RPMI8226 (cell line): Measurements from ENCODE around the gene ESYT2.

Experiments used
- DNase-seq: peaks from one replicate; pipeline ENCODE4 v3.0.0-alpha.2; 2015

The ESYT2 gene

DNA sequence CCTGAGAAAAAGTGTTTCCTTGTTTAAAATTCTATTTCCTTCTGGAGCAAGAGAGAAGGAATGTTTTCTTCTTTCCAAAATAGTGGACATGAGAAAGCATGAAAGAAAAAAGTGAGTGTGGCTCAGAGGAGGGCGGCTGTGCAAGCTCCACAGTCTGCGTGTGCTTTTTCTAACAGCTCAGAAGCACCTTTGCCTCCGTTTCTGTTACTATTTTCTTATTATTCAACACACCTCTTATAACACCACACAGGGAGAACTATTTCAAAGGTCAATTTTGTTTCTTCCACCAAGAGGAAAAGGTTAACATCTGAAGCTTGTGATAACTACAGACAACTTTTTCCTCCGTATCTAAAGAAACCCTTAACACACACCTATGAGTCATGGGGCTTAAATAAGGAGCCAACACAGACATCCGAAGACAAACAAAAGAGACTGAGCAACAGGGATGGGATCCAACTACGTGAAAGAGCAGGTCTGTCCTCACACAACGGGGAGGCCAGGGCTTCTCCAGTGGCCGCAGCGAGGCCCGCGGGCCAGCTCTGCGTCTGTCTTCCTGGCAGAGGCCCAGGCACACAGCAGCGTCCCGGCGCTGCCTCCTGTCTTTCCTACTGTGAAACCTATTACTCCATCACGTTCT is 88.5 kb downstream of the ESYT2 start:
- no peak for DNase-seq

DNA sequence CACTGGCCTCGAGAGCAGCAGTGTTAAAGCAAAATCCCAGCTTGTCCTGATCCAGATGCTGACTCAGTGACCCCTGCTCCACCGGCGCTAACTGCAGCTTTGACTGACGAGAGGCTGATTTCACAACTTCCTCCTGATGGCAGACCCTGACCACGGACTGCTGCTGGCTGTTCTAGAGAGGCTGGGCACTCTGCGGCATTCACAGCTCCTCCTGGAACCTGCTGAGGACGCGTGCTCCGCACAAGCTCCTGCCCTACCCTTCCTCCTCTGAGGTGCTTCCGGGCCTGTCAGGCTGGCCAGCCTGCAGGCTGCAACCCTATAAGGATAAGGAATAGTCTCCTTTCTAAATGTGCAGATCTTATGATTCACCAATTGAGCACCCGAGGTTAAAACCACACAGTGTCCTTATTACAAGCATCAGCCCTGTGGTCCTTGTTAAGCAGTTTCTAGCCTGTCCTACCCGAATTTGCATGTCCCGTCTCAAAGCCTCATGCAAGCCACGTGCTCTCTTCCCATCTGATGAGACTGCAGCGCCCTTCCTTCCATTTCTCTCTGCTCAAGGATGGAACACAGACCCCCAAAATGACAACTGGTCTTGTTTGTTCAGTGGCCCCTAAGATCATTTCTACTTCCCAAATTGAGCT is 89.2 kb downstream of the ESYT2 start:
- DNase-seq = no peak

DNA sequence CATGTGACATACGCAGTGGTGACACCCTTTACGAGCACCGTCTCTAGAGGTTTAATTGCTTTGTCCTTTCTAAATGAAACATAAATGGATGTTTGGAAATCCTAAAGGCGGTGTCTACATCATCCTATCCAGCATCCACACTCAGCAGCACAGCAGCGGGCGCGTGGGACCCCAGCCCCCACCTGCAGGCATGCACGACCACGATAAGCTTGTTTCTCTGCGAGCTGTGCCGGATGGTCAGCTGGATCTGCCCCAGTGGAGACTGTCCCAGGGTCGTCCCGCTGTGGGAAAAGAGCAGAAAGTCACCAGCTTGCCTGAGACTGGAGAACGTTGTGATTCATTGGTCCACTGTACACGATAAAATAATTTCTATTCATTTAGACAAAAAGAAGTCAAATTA is 90.5 kb downstream of the ESYT2 start:
- DNase-seq = no peak

DNA sequence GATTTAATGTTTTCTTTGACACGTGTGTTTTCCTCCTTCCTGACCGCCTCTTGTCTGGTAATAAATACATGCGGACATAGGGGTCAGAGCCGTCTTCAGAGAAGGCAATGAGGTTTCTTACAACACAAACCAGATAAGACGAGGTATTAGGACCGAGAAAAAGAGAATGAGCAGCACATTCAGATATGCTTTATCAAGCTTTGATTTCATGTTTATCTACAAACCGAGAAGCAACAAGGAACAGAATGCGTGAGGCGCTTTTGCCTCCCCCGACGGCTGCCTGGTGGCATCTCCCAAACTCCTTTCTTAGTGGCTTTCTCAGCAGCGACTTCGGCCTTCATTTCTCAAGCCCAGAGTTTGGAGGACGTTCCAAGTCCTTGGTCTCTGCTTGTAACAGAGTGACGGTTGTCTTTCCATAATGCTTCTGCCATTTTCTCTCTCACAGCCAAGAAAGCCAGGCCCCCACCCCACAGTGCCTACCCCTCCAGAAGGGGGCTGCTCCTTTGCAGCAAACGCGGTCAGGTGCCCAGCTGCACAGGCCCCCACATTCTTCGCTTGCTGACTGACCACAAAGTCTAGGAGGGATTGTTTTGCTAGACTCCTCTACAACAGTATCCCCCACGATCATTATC is 92.1 kb downstream of the ESYT2 start:
- no peak for DNase-seq

DNA sequence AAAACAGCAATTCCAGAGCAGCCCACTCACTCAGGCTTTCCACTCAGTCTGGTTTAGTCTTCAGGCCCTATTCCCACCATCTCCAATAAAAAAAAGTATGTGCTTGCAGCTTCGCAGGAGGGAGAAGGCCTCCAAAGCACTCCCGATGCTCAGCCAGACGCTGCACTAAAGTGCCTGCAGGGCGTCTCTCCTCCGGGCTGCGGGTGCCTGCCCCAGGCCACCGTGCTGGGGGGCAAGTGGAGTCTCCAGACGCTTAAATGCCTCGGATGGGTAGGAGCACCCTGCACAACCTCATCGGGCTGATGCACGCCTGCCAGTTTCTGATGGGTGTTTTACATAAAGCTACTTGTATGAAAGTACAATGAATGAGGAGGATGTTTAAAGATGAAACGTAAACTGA is 93.4 kb downstream of the ESYT2 start:
- no peak for DNase-seq

DNA sequence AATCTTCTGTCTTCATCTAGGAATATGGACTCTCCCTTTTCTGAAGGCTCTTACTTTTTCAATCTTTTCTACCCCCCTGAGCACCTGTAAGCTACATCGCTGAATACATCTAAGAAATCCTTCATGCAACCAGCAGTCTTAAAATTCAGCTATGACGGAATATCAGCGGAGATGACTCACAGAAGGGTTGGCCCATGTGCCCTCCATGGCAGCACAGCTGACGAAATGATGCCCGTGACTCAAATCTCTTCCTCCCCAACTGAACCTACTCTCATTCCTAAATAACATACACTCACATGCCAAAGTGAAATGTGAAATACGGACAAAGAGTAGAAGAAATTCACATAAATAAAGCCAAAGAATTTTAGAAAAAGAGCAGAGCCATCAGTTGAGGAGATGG is 94.4 kb downstream of the ESYT2 start:
- no peak for DNase-seq

DNA sequence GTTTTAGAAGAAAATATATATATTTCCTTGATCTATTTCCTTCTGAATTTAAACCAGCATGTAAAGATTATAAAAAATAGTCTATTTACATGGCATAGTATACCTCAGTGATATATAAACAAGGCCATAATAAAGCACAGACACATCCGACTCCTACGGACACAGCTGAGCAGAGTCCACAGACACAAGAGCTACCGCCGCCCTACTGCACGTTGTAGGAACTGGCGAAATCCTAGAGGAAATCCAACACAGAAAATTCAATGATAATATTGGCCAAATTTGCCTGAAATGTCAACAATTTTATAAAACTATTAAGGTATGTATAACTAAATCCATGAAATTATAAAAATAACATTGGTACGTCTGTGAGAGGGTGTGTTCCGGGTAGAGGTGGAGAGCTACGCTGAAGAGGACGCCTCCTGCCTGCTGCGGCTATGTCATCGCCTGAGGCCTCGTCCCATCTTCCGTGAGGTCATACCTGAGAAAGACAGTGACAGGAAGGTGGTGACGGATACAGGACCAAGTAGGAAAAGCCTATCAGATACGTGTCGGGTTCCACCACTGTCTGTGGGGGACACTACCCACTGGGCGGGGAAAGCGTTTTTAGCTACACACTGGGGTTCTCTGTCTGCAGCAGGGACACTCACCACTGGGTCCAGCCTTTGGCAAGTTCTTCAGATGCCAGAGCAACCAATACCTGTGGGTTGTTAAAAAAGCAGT is 95.4 kb downstream of the ESYT2 start:
- no peak for DNase-seq

DNA sequence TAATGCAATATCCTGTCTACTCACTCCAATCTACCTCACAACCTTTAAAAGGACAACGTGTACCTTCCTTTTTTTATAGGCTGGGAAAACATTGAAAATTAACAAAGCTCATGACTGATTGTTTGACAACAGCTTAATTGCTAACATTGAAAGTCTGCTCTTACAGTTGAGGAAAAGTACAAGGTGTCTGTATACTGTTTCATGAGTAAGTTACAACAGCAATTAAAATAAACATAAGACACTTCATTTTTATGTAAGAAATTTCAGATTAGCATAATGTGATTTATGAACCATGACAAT is 96.1 kb downstream of the ESYT2 start:
- DNase-seq = no peak

DNA sequence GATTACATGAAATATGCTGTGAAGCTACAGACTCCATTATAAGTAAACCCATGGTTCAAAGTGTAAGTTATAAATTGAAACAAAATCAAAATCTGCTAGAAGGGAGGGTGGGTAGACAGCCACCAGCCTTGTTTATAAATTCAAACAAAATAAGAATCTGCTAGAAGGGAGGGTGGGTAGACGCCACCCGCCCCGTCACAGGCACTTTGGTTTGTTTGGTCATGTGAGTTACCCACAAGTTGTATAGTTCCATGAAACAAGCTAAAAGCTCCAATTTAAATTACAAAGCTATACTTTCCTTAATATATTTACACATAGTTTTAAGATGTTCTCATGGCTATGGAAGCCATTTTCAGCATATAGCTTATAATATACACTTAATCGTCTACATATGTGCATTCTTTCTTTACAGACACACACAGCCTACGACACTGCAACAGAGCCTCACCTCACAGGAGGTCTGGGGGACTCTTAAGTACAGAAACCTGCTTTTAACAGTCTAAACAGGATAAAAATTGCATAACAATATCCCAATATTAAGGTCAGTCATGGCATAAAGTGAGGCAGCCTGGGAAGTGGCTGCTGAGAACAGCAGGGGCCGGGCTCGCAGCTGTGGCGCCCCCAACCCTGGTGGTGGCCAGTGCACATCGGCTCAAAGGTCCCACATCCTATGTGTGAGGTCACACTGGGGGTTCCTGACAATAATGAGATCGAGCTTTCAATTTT is 96.7 kb downstream of the ESYT2 start:
- DNase-seq = no peak

DNA sequence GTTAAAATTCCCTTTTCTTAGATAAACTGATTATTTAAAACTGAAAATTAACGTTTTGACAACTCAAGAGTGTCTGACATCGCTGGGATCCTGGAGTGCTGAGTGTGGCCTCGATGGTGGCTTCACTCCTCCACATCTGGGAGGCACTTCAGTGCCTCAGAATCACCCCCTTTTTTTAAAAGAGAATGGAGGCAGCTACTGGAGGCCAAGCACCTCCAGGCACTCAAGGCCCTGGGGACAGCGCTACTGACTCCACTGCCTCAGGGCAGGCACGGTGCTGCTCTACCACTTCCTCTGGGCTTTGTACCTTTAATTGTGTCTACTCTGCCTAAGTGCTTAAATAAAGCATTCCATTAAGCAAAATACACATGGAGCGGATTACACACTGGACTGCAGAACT is 97.5 kb downstream of the ESYT2 start:
- DNase-seq = no peak

DNA sequence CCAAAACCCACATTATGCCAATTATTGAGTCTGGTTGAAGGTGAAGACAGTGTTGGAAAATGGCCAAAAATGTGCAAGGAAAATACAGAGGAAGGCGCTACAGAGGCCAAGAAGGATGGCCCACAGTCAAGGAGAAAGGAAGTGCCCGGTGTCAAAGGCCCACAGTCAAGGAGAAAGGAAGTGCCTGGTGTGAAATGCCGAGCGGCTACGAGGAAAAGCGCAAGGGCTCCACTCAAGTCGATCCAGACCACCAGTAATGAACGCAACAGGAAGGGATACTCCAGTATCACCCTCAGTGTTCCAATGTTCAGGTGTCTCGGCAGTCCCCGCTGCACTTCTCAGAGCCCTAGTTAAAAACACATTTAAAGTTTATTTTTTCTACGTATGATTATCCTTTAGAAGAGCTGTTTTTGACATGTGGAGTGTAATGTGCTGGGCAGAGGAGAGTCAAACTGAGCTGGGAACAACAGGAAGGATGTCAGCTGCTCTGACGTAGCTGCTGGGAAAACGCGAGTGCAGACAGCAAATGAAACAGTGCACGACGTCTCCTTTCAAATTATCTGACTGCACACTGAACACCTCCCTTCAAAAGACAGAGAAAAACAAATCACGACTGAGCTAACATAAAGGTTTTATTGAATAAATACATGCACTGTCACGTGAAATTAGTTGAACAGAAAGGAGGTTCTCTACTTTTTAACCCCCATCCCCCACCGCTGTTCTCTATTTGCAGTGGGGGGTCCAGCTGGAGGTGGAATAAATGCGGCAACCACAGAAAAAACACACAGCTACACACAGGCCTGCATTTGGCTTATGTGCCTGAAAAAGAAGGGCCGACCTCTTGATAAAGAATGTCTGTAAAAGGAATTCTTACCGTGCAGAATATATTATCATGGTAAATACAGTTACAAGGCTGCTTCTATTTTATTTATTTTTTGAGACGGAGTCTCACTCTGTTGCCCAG is 98.6 kb downstream of the ESYT2 start:
- DNase-seq = no peak

DNA sequence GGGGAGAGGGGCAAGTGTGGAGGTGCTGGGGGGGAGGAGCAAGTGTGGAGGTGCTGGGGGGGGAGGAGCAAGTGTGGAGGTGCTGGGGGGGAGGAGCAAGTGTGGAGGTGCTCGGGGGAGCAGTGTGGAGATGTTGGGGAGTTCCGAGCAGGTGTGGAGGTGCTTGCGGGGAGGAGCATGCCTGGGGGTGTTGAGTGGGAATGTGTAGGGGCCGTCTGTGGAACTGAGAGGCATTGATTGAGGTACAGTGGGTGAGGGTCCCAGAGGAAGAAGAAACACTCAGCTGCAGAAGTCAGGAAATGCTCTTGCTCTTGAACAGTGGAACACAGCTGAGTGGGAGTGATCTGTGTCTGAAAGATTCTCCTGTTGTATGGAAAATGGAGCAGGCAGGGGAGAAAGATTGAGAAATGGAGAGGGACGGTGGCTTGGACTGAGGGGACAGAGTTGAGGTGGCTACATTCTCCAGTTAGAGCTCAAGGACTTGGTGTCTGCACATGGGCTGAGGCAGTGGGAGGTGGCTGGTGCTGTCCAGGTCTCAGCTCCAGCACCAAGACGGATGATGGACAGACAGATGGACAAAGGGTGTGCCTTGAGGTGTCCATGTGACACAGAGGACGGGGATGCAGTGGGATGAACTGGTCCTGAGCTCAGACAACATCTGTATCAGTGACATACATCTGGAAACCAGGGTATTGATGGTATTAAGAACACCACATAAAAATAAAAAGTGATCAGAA is 99.5 kb downstream of the ESYT2 start:
- no peak for DNase-seq

DNA sequence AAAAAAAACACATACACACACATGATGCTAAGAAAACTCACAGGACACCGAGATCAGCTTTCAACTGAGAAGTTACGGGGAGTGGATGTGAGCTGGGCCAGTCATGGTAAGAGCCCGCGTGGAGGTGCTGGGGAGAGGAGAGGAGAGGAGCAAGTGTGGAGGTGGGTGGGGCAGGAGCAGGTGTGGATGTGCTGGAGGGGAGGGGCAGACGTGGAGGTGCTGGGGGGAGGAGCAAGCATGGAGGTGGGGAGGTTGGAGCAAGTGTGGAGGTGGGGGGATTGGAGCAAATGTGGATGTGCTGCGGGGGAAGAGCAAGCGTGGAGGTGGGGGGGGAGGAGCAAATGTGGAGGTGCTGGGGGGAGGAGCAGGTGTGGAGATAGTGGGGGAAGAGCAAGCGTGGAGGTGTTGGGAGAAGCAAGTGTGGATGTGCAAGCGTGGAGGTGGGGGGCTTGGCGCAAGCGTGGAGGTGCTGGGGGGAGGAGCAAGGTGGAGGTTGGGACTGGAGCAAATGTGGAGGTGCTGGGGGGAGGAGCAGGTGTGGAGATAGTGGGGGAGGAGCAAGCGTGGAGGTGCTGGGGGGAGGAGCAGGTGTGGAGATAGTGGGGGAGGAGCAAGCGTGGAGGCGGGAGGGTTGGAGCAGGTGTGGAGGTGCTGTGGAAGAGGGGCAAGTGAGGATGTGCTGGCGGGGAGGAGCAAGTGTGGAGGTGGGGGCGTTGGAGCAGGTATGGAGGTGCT is 100.2 kb downstream of the ESYT2 start:
- no peak for DNase-seq

DNA sequence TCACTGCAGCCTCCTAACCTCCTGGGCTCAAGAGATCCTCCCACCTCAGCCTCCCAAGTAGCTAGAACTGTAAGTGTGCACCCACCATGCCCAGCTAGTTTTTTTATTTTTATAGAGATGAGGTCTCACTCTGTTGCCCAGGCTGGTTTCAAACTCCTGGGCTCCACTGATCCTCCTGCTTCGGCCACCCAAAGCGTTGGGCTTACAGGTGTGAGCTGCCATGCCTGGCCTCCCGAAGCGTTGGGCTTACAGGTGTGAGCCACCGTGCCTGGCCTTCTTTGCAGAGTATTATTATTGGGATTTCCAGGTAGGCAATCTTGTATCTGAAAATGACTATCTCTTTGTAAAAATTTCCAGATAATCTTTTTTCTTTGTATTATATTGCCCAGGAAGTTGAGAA is 101.6 kb downstream of the ESYT2 start:
- DNase-seq = no peak

DNA sequence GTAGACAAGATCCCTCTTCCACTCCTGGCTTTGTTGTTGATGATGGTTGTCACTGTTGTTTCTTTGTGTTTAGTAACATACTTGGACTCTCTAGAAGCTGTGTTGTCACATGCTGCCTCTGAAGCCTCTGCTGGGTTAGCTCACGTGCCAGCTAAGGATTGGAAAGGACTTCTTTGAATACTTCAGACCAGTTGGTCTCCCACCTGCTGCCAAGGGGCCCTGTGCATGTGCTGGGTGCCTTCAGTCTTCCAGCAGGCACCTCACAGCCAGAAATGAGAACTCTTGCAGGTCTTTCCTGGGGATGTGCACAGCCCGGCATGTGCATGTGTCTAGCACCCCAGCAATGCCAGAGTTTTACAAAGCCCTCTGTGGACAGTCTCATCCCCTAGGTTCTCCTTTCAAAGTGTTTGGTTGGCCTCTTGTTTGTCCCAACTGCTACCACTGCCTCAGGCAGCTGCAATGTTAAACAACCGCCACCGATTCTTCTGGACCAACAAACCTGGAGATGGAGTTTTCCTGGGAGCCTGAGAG is 103.0 kb downstream of the ESYT2 start:
- DNase-seq = no peak

DNA sequence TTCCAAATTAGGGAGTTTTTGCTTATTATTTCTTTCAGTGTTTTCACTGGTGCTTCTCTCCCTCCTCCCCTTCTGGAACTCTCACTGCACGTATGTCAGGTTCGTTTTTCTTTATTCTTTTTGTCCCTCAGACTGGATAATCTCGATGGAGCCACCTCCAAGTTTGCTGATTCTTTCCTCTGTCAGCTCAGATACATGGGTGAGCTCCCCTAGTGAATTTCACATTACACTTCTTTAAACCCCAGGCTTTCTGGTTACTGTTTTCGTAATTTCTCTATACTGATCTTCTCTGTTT is 103.9 kb downstream of the ESYT2 start:
- DNase-seq = no peak

DNA sequence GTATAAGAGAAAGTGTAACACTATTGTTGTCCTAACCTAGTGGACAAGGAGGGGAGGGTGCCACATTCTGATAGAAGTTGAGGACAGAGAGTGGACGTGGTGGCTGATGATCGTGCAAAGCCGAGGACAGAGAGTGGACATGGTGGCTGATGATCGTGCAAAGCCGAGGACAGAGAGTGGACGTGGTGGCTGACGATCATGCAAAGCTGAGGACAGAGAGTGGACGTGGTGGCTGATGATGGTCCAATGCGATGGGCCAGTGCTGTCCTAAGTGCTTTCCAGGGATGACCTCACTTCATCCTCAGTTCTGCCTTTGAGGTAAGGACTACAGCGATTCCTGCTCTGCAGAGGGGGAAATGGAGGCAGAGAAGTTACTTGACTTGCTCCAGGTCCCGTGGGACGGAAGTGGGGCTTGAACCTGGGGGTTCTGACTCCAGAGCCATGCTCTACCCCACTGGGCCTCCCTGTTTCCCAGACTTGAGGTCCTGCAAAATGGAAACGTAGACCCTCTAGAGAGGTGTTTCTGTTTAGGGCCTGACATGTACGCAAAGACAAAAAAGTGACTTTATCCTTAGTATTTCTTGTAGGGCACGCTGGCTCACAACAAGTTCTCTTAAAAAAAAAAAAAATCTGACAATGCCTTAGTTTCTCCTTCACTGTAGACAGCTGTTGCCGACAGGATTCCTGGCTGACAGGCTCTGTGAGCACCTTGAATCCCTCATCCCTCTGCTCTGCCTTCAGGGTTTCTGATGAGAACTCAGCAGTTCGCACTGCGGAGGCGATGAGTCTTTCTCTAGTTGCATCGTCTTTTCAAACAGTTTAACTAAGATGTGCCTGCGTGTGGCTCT is 104.4 kb downstream of the ESYT2 start:
- DNase-seq = no peak

DNA sequence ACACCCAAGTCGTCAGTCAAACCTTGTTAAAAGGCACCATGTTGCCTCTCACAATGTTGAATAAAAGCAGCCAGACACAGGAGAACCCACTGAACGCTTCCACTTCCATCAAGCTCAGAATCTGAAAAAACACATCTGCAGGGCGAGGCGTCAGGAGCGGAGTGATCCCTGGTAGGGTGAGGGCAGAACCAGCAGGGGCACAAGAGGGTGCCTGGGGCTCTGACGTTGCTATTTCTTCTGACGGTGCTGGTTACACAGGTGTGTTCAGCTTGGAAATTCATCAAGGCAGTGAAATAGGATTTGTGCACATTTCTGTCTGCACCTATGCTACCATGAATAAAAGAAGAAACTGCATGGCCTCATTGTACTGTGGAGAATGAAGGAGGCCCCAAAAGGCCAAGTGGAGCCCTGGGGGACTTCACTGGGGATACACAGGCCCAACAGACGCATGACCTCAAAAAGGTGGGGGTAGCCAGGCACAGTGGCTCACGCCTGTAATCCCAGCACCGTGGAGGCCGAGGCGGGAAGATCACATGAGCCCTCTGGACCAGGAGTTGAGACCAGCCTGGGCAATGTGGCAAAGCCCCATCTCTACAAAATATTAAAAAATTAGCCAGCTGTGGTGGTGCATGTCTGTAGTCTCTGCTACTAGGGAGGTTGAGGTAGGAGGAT is 105.5 kb downstream of the ESYT2 start:
- no peak for DNase-seq

DNA sequence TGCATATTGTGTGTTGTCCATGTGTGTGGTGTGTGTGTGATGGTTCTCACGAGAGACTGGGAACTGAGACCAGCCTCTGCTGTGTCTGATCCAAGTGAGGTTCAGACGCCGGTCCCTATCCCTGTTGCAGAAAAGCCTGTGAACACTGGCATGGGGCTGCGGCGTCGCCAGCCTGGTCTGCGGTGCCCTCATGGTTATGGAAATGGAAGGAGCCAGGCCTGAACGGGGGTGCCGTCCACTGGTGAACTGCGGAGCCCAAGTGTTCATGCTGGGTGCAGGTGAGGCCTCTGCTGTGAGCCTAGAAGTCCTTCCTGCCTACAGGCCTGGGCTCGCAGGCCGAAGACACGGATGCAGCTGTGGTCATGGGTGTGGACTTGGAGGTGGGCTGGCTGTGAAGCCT is 106.0 kb downstream of the ESYT2 start:
- no peak for DNase-seq
